Esophagus muscularis mucosa (tissue), 4 donors: ENCODE results near the gene SMIM11. TPM values are rescaled to one million over a fixed set of nuclear protein-coding genes. Genes with fewer than 3 reads are reported as not detected.

Source experiments
- DNase-seq: peaks from one replicate; pipeline ENCODE4 v3.0.0-alpha.2; 2017; ENCODE audit errors: extremely low spot score
- H3K27ac ChIP-seq, 4 donors: fragments of 200-600 bp; sonication (generic); replicated peaks in 1 of 4; 1 replicate in 3 of 4; 2 replicates in 1 of 4; pipeline ENCODE4 v1.5.1; 2016 to 2019; ENCODE audit warnings: mild to moderate bottlenecking in 1 of 4
- H3K27me3 ChIP-seq, 4 donors: fragments of 200-600 bp; sonication (generic); one replicate each; pipeline versions ENCODE4 v1.5.1 to v1.6.0; 2016 to 2019
- H3K36me3 ChIP-seq, 4 donors: fragments of 200-600 bp; sonication (generic); one replicate each; pipeline ENCODE4 v1.5.1; 2016 to 2019
- H3K4me1 ChIP-seq, 4 donors: fragments of 200-600 bp; sonication (generic); one replicate each; pipeline ENCODE4 v1.5.1; 2016 to 2019
- H3K4me3 ChIP-seq, 4 donors: fragments of 200-600 bp; sonication (generic); 1 replicate in 2 of 4; 2 replicates in 2 of 4; pipeline ENCODE4 v1.5.1; 2016 to 2019; ENCODE audit warnings: mild to moderate bottlenecking in 4 of 4, moderate library complexity in 1 of 4
- H3K9me3 ChIP-seq, 4 donors: fragments of 200-600 bp; sonication (generic); 1 replicate in 3 of 4; 2 replicates in 1 of 4; pipeline ENCODE4 v1.5.1; 2016 to 2019
- EP300 ChIP-seq: sonication (generic); formaldehyde crosslinking; IDR thresholded peaks from one replicate; pipeline ENCODE4 v1.6.1; 2017; ENCODE audit warnings: antibody characterized with exemption
- POLR2A ChIP-seq: fragments of 450-650 bp; IDR thresholded peaks from one replicate; pipeline ENCODE4 v1.6.1; 2017; ENCODE audit warnings: antibody characterized with exemption, moderate library complexity, mild to moderate bottlenecking, low read depth
- POLR2AphosphoS5 ChIP-seq, 2 donors: sonication (generic); formaldehyde crosslinking; IDR thresholded peaks; one replicate each; pipeline ENCODE4 v1.6.1; 2017; ENCODE audit warnings: antibody characterized with exemption in 2 of 2
- WGBS: methylation state at CpG from one replicate; pipeline ENCODE4 v1.1.5; 2018; 5-methylcytosine and 5-hydroxymethylcytosine counted together
- intact Hi-C: fragments of 100-400 bp; cut with DNase I; formaldehyde crosslinking; loops from one replicate; pipeline ENCODE4 v1.15.1; 2023
- total RNA-seq, 4 donors: library from RNA; depleted of rRNA; stranded (reverse); fragments of >200 nt; gene quantifications; one replicate each; pipeline versions ENCODE4 v1.1.0 to v1.2.1, GENCODE V29; 2016
- TF ChIP-seq, protein P1 (sequence below), 3 experiments: fragments of 200-600 bp in 2 of 3; fragments of 450-650 bp in 1 of 3; sonication (generic) in 2 of 3; IDR thresholded peaks; one replicate each; pipeline ENCODE4 v1.5.1; 2017 to 2019; ENCODE audit warnings: antibody characterized with exemption in 3 of 3, mild to moderate bottlenecking in 2 of 3, moderate library complexity in 1 of 3

SMIM11 gene
- total RNA-seq, 4 donors from 2014 or later, result 2.3 to 12.4 (median 9.6) TPM

DNA sequence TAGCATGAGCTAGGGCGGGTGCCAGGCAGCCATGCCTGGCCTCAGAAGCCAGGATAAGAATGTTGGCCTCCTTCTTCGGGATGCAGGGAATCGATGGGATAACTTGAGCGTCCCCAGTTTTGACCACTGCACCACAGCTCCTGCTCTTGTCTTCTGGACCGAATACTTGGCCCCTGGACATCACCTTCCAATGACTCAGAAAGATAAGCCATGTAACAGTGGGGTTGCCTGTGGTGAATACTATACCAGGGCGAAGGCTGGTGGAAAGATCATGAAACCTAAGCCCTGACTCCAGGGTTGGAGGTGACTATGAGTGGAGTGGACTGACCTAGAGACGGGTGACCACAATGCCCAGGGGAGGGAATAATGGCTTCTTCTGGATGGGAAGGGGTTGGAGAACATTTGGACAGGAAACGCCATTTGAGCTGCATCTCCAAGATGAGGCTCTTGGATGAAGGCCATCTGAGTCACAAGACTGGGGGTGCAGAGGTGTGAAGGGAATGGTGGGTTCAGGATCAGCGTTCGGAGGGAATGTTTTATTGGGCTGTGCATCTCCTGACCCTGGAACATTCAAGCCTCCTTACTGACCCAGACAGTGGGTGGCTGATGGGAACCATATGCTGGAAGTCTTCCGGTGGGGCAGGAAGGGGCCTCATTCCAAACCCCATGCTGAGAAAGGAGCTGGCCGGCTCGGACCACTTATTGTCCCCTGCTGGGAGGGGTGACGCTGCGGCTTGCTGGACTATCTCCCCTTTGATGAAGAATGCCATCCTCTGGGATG, 30.0 kb upstream of the SMIM11 start:
- no peak for DNase-seq
- intact Hi-C loops, result loop anchor here (5.0 kb wide), 2 partner anchors 218 to 273 kb away; partner anchors contain the start of genes MRPS6 and SLC5A3
- Histone ChIP-seq H3K27me3 (no peaks in the 10 kb centered on the region), H3K27ac (peak overlapping the region; percentile 55 to 66 (median 60)), H3K4me1 (peaks cover 24 to 42% (median 39%) of the 10 kb centered on the region in 4 donors), H3K9me3 (no peaks in the 10 kb centered on the region), H3K4me3 (no peak overlapping the region), H3K36me3 (no peaks in the 10 kb centered on the region)
- TF ChIP-seq POLR2AphosphoS5 (IDR thresholded peaks at IDR 0.05) (no peak), EP300 (no peak), POLR2A (no peak)
- TF ChIP-seq, protein P1, sequence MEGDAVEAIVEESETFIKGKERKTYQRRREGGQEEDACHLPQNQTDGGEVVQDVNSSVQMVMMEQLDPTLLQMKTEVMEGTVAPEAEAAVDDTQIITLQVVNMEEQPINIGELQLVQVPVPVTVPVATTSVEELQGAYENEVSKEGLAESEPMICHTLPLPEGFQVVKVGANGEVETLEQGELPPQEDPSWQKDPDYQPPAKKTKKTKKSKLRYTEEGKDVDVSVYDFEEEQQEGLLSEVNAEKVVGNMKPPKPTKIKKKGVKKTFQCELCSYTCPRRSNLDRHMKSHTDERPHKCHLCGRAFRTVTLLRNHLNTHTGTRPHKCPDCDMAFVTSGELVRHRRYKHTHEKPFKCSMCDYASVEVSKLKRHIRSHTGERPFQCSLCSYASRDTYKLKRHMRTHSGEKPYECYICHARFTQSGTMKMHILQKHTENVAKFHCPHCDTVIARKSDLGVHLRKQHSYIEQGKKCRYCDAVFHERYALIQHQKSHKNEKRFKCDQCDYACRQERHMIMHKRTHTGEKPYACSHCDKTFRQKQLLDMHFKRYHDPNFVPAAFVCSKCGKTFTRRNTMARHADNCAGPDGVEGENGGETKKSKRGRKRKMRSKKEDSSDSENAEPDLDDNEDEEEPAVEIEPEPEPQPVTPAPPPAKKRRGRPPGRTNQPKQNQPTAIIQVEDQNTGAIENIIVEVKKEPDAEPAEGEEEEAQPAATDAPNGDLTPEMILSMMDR (IDR thresholded peaks at IDR 0.05), result no peak
- 74% methylated on average over 14 of the region's 15 CpGs for WGBS

DNA sequence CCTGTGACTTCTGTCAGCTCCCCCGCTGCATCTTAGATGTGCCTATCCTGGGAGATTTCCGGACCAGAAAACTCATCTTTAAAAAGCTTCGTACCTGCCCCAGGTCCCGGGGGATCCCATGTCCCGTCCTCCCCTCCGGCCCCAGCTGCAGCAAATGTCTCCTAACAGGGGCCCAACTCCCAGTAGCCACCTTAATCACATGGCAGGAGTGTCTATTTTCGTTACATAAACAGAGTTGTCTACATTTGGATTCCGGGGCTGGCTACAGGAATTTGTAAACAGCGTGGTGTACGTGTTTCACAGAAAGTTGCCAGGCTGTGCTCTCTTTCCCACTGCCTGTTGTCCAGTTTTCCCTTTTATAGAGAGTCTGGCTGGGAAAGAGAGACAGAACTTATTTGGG, 29.4 kb upstream of the SMIM11 start:
- H3K27me3 ChIP-seq, result no peaks in the 10 kb centered on the region
- 51% methylated on average over 10 of the region's 10 CpGs for WGBS
- no peak for DNase-seq
- peak; percentile 29 for TF ChIP-seq POLR2AphosphoS5 (IDR thresholded peaks at IDR 0.05)
- no peak for TF ChIP-seq EP300
- H3K4me1 ChIP-seq, result peaks cover 24 to 42% (median 39%) of the 10 kb centered on the region in 4 donors
- no peak overlapping the region for H3K4me3 ChIP-seq
- peak overlapping the region; percentile 55 to 66 (median 60) for H3K27ac ChIP-seq
- intact Hi-C loops, result loop anchor here (5.0 kb wide), 2 partner anchors 219 to 274 kb away; partner anchors contain the start of genes MRPS6 and SLC5A3
- no peaks in the 10 kb centered on the region for H3K36me3 ChIP-seq
- no peaks in the 10 kb centered on the region for H3K9me3 ChIP-seq

DNA sequence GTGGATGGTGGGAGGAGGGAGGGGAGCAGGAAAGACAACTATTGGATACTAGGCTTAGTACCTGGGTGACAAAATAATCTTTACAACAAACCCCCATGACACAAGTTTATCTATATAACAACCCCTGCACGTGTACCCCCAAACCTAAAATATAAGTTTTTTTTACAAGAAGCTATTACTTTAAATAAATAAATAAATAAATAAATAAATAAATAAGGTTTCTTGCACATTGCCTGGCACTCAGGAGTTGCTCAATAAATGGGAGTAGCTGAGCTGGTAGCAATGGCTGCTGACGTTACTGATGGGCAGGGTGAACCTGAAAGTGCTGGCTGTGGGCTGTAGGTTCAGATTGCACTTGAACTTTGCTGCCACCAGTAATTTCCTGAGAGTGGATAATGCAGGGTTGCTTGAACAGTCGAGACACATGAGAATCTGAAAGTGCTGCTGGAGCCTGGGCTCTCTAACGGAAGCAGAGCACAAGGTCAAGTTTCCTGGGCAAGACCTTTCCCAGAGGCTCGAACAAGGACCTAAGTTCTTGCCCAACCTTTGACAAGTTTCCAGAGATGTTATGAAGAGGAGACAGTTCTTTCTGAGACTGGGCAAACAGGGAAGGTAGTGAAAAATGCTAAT, 26.3 kb upstream of the SMIM11 start:
- no peaks in the 10 kb centered on the region for H3K9me3 ChIP-seq
- no peaks in the 10 kb centered on the region for H3K27me3 ChIP-seq
- H3K36me3 ChIP-seq, result no peaks in the 10 kb centered on the region
- H3K4me1 ChIP-seq, result peaks cover 24 to 45% (median 42%) of the 10 kb centered on the region in 4 donors
- no peak for DNase-seq
- no peak overlapping the region for H3K4me3 ChIP-seq
- no peak for TF ChIP-seq POLR2AphosphoS5 (IDR thresholded peaks at IDR 0.05)
- TF ChIP-seq POLR2A, result no peak
- TF ChIP-seq, protein P1 (IDR thresholded peaks at IDR 0.05), result no peak
- no peak for TF ChIP-seq EP300
- intact Hi-C loops, result loop anchor here (1.0 to 5.0 kb wide), 3 partner anchors 222 to 425 kb away; partner anchors contain the start of genes MRPS6 and SLC5A3
- WGBS, result 80% methylated on average over 5 of the region's 5 CpGs
- H3K27ac ChIP-seq, result no peak overlapping the region

DNA sequence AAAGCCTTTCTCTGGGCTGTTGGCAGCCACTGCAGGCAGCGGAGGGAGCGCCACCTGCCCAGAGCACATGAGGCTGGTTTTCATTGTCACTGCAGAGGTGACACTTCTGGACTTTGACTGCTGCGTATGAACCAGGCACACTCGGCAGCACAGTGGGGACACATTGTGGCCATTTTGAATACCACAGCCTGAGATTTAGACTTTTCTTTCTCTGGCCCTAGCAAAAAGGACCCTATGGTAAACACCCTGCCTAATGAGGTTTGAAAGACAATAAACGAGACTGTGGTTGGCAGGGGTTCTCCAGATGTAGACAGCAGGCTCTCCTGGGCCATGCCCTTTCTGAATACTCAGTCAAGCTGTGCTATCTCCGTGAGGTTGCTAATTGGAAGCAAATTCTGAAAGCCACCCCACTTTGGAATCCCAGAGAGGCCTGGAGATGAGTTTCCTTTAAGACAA, 23.5 kb upstream of the SMIM11 start:
- H3K4me1 ChIP-seq, result peaks cover 10 to 21% (median 20%) of the 10 kb centered on the region in 4 donors
- H3K36me3 ChIP-seq, result no peaks in the 10 kb centered on the region
- intact Hi-C loops, result no loop called here
- DNase-seq, result no peak
- no peak overlapping the region for H3K27ac ChIP-seq
- no peak overlapping the region for H3K4me3 ChIP-seq
- no peaks in the 10 kb centered on the region for H3K27me3 ChIP-seq
- H3K9me3 ChIP-seq, result no peaks in the 10 kb centered on the region
- TF ChIP-seq, protein P1 (IDR thresholded peaks at IDR 0.05), result peak; percentile 60 to 76 (median 65)
- TF ChIP-seq POLR2A, result no peak
- TF ChIP-seq EP300, result no peak
- TF ChIP-seq POLR2AphosphoS5 (IDR thresholded peaks at IDR 0.05), result peak in 1 of 2 donors; percentile 29
- WGBS, result 32% methylated on average over 6 of the region's 6 CpGs

DNA sequence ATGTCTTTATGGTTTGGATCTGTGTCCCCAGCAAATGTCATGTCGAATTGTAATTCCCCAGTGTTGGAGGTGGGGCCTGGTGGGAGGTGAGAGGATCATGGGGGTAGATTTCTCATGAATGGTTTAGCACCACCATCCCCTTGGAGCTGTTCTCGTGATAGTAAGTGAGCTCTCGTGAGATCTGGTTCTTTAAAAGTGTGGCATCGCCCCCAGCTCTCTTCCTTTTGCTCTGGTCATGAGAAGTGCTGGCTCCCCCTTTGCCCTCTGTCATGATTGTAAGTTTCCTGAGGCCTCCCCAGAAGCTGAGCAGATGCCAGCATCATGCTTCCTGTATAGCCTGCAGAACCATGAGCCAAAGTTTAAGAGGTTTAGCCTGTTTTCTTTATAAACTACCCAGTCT, 22.8 kb upstream of the SMIM11 start:
- TF ChIP-seq POLR2AphosphoS5 (IDR thresholded peaks at IDR 0.05) (no peak), POLR2A (no peak), EP300 (no peak)
- TF ChIP-seq, protein P1 (IDR thresholded peaks at IDR 0.05), result no peak
- H3K4me1 ChIP-seq, result peaks cover 4 to 13% (median 12%) of the 10 kb centered on the region in 4 donors
- DNase-seq, result no peak
- intact Hi-C loops, result no loop called here
- H3K27me3 ChIP-seq, result no peaks in the 10 kb centered on the region
- no peak overlapping the region for H3K27ac ChIP-seq
- 92% methylated on average over 4 of the region's 4 CpGs for WGBS
- H3K9me3 ChIP-seq, result no peaks in the 10 kb centered on the region
- H3K4me3 ChIP-seq, result no peak overlapping the region
- H3K36me3 ChIP-seq, result no peaks in the 10 kb centered on the region
